Endothelial cell (in vitro differentiated cells): ENCODE measurements around the gene EIF3D. TPM values are rescaled to one million over a fixed set of nuclear protein-coding genes. Genes with fewer than 3 reads are reported as not detected.

Experiments used
- DNase-seq: peaks from one replicate; pipeline ENCODE4 v3.0.0; 2021; ENCODE audit warnings: low spot score
- H3K27ac Mint-ChIP-seq: one replicate; pipeline ENCODE4 v1.8.0; 2021; ENCODE audit warnings: mixed read lengths, inconsistent platforms; ENCODE audit not compliant: unreplicated experiment
- H3K27me3 Mint-ChIP-seq: one replicate; pipeline ENCODE4 v1.8.0; 2021; ENCODE audit warnings: mild to moderate bottlenecking, moderate library complexity, mixed read lengths, inconsistent platforms; ENCODE audit not compliant: unreplicated experiment
- H3K36me3 Mint-ChIP-seq: one replicate; pipeline ENCODE4 v1.8.0; 2021; ENCODE audit warnings: mild to moderate bottlenecking, low read depth, mixed read lengths, inconsistent platforms; ENCODE audit not compliant: unreplicated experiment
- H3K4me1 Mint-ChIP-seq: one replicate; pipeline ENCODE4 v1.8.0; 2021; ENCODE audit warnings: mild to moderate bottlenecking, mixed read lengths, inconsistent platforms; ENCODE audit not compliant: unreplicated experiment
- H3K4me3 Mint-ChIP-seq: one replicate; pipeline ENCODE4 v1.8.0; 2021; ENCODE audit warnings: mild to moderate bottlenecking, mixed read lengths, inconsistent platforms; ENCODE audit not compliant: unreplicated experiment
- H3K9me3 Mint-ChIP-seq: one replicate; pipeline ENCODE4 v1.8.0; 2021; ENCODE audit warnings: mixed read lengths, inconsistent platforms; ENCODE audit not compliant: unreplicated experiment
- CTCF ChIP-seq: fragments of 200-600 bp; sonication (generic); IDR thresholded peaks from one replicate; pipeline ENCODE4 v1.5.0; 2021; ENCODE audit warnings: antibody characterized with exemption; ENCODE audit not compliant: unreplicated experiment
- total RNA-seq: library from RNA; stranded (reverse); fragmentation: NEBNext Ultra II Directional; extraction: Animal tissue kit (Norgen Biotek cat#: 25700); gene quantifications from one replicate; pipeline ENCODE4 v1.2.1, GENCODE V29; 2021; ENCODE audit not compliant: unreplicated experiment

Gene EIF3D
- total RNA-seq, 1 donor from 2014 or later = 189 TPM

DNA sequence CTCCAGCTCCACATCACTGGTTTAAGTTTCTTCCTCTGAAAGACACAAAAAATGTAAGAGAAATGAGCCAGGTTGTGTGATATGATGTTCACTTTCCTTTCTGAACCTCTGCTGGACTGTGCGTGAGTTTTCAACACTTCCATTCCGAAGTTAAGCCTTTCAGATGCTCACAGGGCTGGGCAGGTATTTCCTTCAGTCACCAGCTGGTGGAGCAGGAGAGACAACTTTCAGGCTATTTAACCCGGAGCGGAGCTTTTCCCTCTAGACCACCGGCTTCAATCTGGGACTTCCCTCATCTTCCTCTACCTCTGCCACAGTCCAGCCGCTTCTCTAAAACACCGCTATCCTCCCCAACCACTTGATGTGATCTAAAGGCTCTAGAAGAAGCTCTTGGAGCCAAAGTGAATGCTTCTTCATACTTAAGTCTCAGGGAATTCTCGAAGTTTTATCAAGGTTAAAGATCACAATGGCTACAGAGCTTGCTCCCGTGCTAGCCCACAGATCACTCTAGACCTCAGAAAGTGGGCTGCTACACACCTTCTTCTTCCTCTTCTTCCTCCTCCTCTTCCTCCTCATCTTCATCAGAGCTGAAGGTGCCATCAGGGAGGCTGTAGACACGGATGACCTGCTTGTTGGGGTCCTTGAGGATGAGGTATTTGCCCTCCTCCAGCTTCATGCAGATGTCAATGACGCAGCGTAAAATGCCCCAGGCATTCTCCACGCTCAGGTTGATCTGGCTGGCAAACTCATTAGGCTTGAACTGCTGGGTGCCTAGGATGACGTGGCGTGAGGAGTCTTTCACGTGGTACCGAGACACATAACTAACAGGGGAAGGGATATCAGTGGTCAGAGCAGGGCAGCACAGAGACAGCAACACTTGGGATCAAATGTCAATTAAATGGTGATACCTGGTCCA lies 17.7 kb downstream of the EIF3D start:
- Mint-ChIP-seq H3K4me1 (peaks cover 7% of the 10 kb centered on the region), H3K27ac (peak overlapping the region; percentile 5), H3K4me3 (peak overlapping the region; percentile 44), H3K9me3 (no peaks in the 10 kb centered on the region), H3K27me3 (peaks cover 2% of the 10 kb centered on the region), H3K36me3 (peaks cover 53% of the 10 kb centered on the region)
- DNase-seq = peak; percentile 66
- no peak for TF ChIP-seq CTCF

DNA sequence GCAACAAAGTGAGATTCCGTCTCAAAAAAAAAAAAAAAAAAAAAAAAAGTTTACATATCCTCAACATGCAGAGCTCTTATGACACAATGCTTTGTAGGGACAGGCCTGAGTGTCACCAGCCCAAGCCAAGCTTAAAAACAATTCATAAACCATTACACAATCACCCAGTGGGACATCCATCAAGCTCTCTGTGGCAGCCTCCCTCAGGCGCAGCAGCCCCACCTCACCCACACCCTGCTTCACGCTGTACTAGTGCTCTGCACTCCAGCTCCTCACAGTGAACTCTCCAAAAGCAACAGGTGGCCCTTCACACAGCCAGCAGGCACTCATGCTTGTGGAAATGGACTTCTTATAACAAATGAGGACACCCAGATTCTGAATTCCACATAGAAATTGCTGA lies 18.6 kb downstream of the EIF3D start:
- DNase-seq = no peak
- no peak overlapping the region for H3K27ac Mint-ChIP-seq
- peaks cover 45% of the 10 kb centered on the region for H3K36me3 Mint-ChIP-seq
- peaks cover 9% of the 10 kb centered on the region for H3K4me1 Mint-ChIP-seq
- H3K9me3 Mint-ChIP-seq = no peaks in the 10 kb centered on the region
- peaks cover 2% of the 10 kb centered on the region for H3K27me3 Mint-ChIP-seq
- TF ChIP-seq CTCF = no peak
- peak overlapping the region; percentile 18 for H3K4me3 Mint-ChIP-seq

- Mint-ChIP-seq H3K4me3 (no peak overlapping the region), H3K36me3 (peaks cover 34% of the 10 kb centered on the region), H3K4me1 (peaks cover 9% of the 10 kb centered on the region), H3K27me3 (peaks cover 3% of the 10 kb centered on the region), H3K27ac (no peak overlapping the region), H3K9me3 (no peaks in the 10 kb centered on the region)
- DNase-seq = no peak
- TF ChIP-seq CTCF = no peak
Measured at GRCh38 chr22:36507518-36508010, 21.4 kb downstream of the EIF3D start.

- H3K27me3 Mint-ChIP-seq = peaks cover 5% of the 10 kb centered on the region
- peak; percentile 88 for DNase-seq
- H3K4me3 Mint-ChIP-seq = peak within 1 kb of the TSS; percentile 57
- no peak within 1 kb of the TSS for H3K27ac Mint-ChIP-seq
- H3K9me3 Mint-ChIP-seq = no peaks in the 10 kb centered on the region
- TF ChIP-seq CTCF = no peak
- peaks cover 28% of the 10 kb centered on the region for H3K36me3 Mint-ChIP-seq
- H3K4me1 Mint-ChIP-seq = peaks cover 9% of the 10 kb centered on the region
Measured at GRCh38 chr22:36506637-36507517, 22.1 kb downstream of the EIF3D start, which contains the start of gene FOXRED2. Gene FOXRED2 (minus strand): TSS chr22:36507040. CDS start chr22:36506422, 618 bp downstream.
